HepG2 (cell line): ENCODE data around the gene COL4A2. TPM values are rescaled to one million over a fixed set of nuclear protein-coding genes. Genes with fewer than 3 reads are reported as not detected.

Experiments
- ATAC-seq: fragments of 200-7000 bp; cut with Tn5 transposase; 3 replicates; pipeline ENCODE4 v1.9.1; 2020; ENCODE audit warnings: mild to moderate bottlenecking, moderate library complexity
- BruUV-seq: library from RNA; stranded (reverse); fragments of 400-500 nt; replicated peaks from 2 replicates; lab custom pipeline; 2021; lab: Mats Ljungman, UMichigan
- CTCF ChIA-PET: fragments of 300-600 bp; formaldehyde crosslinking; extraction: SDS; loops from one replicate; lab custom pipeline; 2021; ENCODE audit warnings: low total read pairs, inconsistent platforms, low intra/inter-chr PET ratio; lab: Yijun Ruan, JAX
- POLR2A ChIA-PET: fragments of 350-600 bp; sonication (Branson Sonifier 250); formaldehyde crosslinking; loops from one replicate; lab custom pipeline; 2020; ENCODE audit warnings: antibody characterized with exemption, inconsistent platforms; lab: Yijun Ruan, JAX
- DNase-seq: peaks from one replicate; pipeline ENCODE4 v3.0.0-alpha.2; 2015; ENCODE audit warnings: low spot score
- FAIRE-seq: peaks from 3 replicates; lab custom pipeline; 2011; peaks lifted over from hg19 to GRCh38; lab: Jason Lieb, UNC
- H2AFZ ChIP-seq: one replicate; pipeline ENCODE4 v1.6.1; 2011; ENCODE audit warnings: low read length, inconsistent platforms
- H3K27ac ChIP-seq: fragments of 300-600 bp; 3 replicates; pipeline ENCODE4 v1.8.0; 2011; ENCODE audit warnings: mixed run types, mild to moderate bottlenecking, mixed read lengths, low read length, inconsistent platforms; ENCODE audit not compliant: insufficient read depth; ENCODE audit errors: extremely low read length
- H3K27me3 ChIP-seq, 2 experiments: fragments of 200-600 bp in 1 of 2; 2 replicates in 1 of 2; 3 replicates in 1 of 2; pipeline versions ENCODE4 v1.6.0 to v1.8.0; 2011; ENCODE audit warnings: low read length in 2 of 2, mild to moderate bottlenecking in 2 of 2, moderate library complexity in 2 of 2, inconsistent platforms in 1 of 2; ENCODE audit not compliant: insufficient read depth in 2 of 2, control insufficient read depth in 1 of 2
- H3K36me3 ChIP-seq, 2 experiments: fragments of 200-600 bp in 1 of 2; replicated peaks in 1 of 2; 2 replicates in 1 of 2; 3 replicates in 1 of 2; pipeline versions ENCODE4 v1.5.1 to v1.8.0; 2011; ENCODE audit warnings: low read length in 2 of 2, inconsistent platforms in 1 of 2; ENCODE audit not compliant: insufficient read depth in 2 of 2, control insufficient read depth in 1 of 2
- H3K4me1 ChIP-seq: 2 replicates; pipeline ENCODE4 v1.5.1; 2012; ENCODE audit warnings: low read length, inconsistent platforms; ENCODE audit not compliant: insufficient read depth
- H3K4me2 ChIP-seq: 2 replicates; pipeline ENCODE4 v1.6.0; 2011; ENCODE audit warnings: low read depth, low read length, inconsistent platforms
- H3K4me3 ChIP-seq, 3 experiments: fragments of 200-600 bp in 1 of 3; sonication (generic), shearing (Covaris generic) in 1 of 3; replicated peaks in 1 of 3; 2 replicates each; pipeline ENCODE4 v1.5.1; 2011 to 2016; ENCODE audit warnings: low read length in 3 of 3, inconsistent platforms in 2 of 3, low read depth in 2 of 3, mild to moderate bottlenecking in 2 of 3, control low read depth in 1 of 3, mixed read lengths in 1 of 3; ENCODE audit not compliant: insufficient read depth in 1 of 3
- H3K79me2 ChIP-seq: one replicate; pipeline ENCODE4 v1.6.1; 2011; ENCODE audit warnings: low read length, inconsistent platforms; ENCODE audit not compliant: insufficient read depth
- H3K9ac ChIP-seq: 2 replicates; pipeline ENCODE4 v1.6.0; 2011; ENCODE audit warnings: mild to moderate bottlenecking, low read depth, low read length, inconsistent platforms; ENCODE audit not compliant: insufficient read depth
- H3K9me3 ChIP-seq: 2 replicates; pipeline ENCODE4 v1.5.1; 2012; ENCODE audit warnings: mild to moderate bottlenecking, low read length
- H4K20me1 ChIP-seq: 2 replicates; pipeline ENCODE4 v1.6.0; 2011; ENCODE audit warnings: inconsistent platforms, mild to moderate bottlenecking, low read length, moderate library complexity; ENCODE audit not compliant: insufficient read depth
- ARID2 ChIP-seq: sonication (generic); formaldehyde crosslinking; IDR thresholded peaks from 2 replicates; pipeline ENCODE4 v1.8.1; 2022; ENCODE audit warnings: mild to moderate bottlenecking, missing genetic modification reagents, borderline replicate concordance
- BHLHE40 ChIP-seq: IDR thresholded peaks from 2 replicates; pipeline ENCODE4 v1.6.1; 2011; ENCODE audit warnings: low read length, improper control_type of control experiment
- KDM2A ChIP-seq: sonication (generic); formaldehyde crosslinking; IDR thresholded peaks from 2 replicates; pipeline ENCODE4 v1.4.0; 2020; ENCODE audit warnings: low read depth, missing genetic modification reagents, borderline replicate concordance
- MAFG ChIP-seq: sonication (generic); formaldehyde crosslinking; IDR thresholded peaks from 2 replicates; pipeline ENCODE4 v1.5.1; 2020; ENCODE audit warnings: mild to moderate bottlenecking, missing genetic modification reagents
- SMAD1 ChIP-seq: sonication (generic); formaldehyde crosslinking; IDR thresholded peaks from 2 replicates; pipeline ENCODE4 v1.4.0; 2020; ENCODE audit warnings: missing genetic modification reagents, low read depth, mild to moderate bottlenecking, borderline replicate concordance
- SOX5 ChIP-seq: IDR thresholded peaks from 2 replicates; pipeline ENCODE4 v1.6.1; 2016; ENCODE audit warnings: borderline replicate concordance
- ZNF180 ChIP-seq: sonication (generic); formaldehyde crosslinking; IDR thresholded peaks from 2 replicates; pipeline ENCODE4 v1.4.0; 2020; ENCODE audit warnings: low read depth, missing genetic modification reagents, borderline replicate concordance
- ZNF549 ChIP-seq: sonication (generic); formaldehyde crosslinking; IDR thresholded peaks from 2 replicates; pipeline ENCODE4 v1.5.0; 2020; ENCODE audit warnings: missing genetic modification reagents
- ZNF724P ChIP-seq: sonication (generic); formaldehyde crosslinking; IDR thresholded peaks from 2 replicates; pipeline ENCODE4 v1.8.0; 2022; ENCODE audit warnings: missing genetic modification reagents, borderline replicate concordance
- ZNF768 ChIP-seq: sonication (generic); formaldehyde crosslinking; IDR thresholded peaks from 2 replicates; pipeline ENCODE4 v1.4.0; 2020; ENCODE audit warnings: missing genetic modification reagents
- ZNF790 ChIP-seq: sonication (generic); formaldehyde crosslinking; IDR thresholded peaks from 2 replicates; pipeline ENCODE4 v1.8.0; 2022; ENCODE audit warnings: missing genetic modification reagents, mild to moderate bottlenecking, borderline replicate concordance
- WGBS: methylation state at CpG from one replicate; pipeline ENCODE4 v1.1.6; 2017; ENCODE audit warnings: low lambda C conversion rate; 5-methylcytosine and 5-hydroxymethylcytosine counted together
- in situ Hi-C: cut with HindIII; loops from 2 replicates; pipeline ENCODE4 v1.10.0; 2017; ENCODE audit warnings: low pct_unique_long_range_greater_than_20kb; ENCODE audit not compliant: extremely low pct_ligation_motif_present
- intact Hi-C: fragments of 100-400 bp; cut with micrococcal nuclease; formaldehyde crosslinking; loops from one replicate; pipeline ENCODE4 v1.10.0; 2022; ENCODE audit not compliant: unreplicated experiment
- polyA plus RNA-seq, 8 experiments: library from polyadenylated mRNA; depleted of rRNA in 3 of 8; stranded (reverse) in 7 of 8; unstranded in 1 of 8; fragments of >200 nt; fragmentation: Illumina TruSeq in 4 of 8; extraction: Trizol in 4 of 8; gene quantifications; 2 replicates each; pipeline versions ENCODE4 v1.2.1 to v1.2.3, GENCODE V29; 2011 to 2016; ENCODE audit warnings: low read depth in 4 of 8, missing spikeins in 1 of 8, mixed read lengths in 1 of 8; ENCODE audit not compliant: insufficient read depth in 1 of 8
- total RNA-seq, 5 experiments: library from RNA; depleted of rRNA; stranded (reverse); fragments of >200 nt; fragmentation: Illumina TruSeq; extraction: Trizol; gene quantifications; 2 replicates each; pipeline ENCODE4 v1.2.3, GENCODE V29; 2016; ENCODE audit warnings: low read depth in 1 of 5
- TF ChIP-seq, protein P1 (sequence below): sonication (generic); formaldehyde crosslinking; IDR thresholded peaks from 2 replicates; pipeline ENCODE4 v1.4.0; 2020; ENCODE audit warnings: mild to moderate bottlenecking, missing genetic modification reagents, borderline replicate concordance
- TF ChIP-seq, protein P2 (sequence below): sonication (generic); formaldehyde crosslinking; IDR thresholded peaks from 2 replicates; pipeline ENCODE4 v1.5.0; 2020; ENCODE audit warnings: mild to moderate bottlenecking, missing genetic modification reagents, borderline replicate concordance

COL4A2 gene
- total and polyA plus RNA-seq, 2 of the 13 experiments (the other 11 are each of a cell fraction or from before 2014, with no cell fraction given): 0.22 to 1.9 TPM

DNA sequence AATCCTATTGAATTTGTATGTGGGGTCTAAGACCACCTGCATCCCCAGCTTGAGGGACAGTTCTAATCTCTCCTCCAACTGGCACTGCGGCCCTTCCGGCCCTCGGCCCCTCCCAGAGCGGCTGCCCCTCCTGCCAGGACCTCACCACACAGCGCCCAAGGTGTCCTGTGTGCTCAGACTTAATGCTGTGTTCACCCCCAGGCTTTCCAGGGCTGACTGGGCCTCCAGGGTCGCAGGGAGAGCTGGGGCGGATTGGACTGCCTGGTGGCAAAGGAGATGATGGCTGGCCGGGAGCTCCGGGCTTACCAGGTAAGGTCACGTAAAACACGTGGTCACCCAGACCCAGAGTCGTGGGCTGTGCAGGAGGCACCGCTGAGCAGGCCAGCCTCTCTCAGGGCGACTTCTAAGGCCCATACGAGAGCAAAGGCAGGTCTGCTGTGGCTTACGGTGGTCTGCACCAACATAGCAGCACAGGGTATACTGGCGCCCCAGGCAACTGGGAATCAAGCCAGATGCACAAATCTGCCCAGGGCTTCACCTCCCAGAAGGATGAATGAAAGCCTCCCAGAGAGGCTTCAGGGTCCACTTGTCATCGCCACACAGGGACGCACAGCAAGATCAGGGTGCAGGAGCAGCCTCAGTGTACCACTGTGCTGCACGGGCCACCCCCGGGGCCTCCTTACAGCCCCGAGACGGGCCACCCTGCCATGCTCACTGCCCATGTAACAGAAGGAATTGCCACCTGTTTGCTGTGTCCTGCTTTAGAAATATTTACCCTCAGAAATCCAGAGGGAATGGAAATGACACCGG, 185.0 kb downstream of the COL4A2 start:
- TF ChIP-seq ZNF768 (CRISPR knock-in tag) (no peak), MAFG (CRISPR knock-in tag) (no peak), KDM2A (CRISPR knock-in tag) (no peak), ZNF549 (no peak), SOX5 (CRISPR knock-in tag) (no peak), ZNF724P (no peak), SMAD1 (CRISPR knock-in tag) (no peak), BHLHE40 (no peak), ZNF180 (CRISPR knock-in tag) (no peak), ZNF790 (no peak), ARID2 (CRISPR knock-in tag) (no peak)
- TF ChIP-seq, protein P1, sequence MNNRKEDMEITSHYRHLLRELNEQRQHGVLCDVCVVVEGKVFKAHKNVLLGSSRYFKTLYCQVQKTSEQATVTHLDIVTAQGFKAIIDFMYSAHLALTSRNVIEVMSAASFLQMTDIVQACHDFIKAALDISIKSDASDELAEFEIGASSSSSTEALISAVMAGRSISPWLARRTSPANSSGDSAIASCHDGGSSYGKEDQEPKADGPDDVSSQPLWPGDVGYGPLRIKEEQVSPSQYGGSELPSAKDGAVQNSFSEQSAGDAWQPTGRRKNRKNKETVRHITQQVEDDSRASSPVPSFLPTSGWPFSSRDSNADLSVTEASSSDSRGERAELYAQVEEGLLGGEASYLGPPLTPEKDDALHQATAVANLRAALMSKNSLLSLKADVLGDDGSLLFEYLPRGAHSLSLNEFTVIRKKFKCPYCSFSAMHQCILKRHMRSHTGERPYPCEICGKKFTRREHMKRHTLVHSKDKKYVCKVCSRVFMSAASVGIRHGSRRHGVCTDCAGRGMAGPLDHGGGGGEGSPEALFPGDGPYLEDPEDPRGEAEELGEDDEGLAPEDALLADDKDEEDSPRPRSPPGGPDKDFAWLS (CRISPR knock-in tag): no peak
- TF ChIP-seq, protein P2, sequence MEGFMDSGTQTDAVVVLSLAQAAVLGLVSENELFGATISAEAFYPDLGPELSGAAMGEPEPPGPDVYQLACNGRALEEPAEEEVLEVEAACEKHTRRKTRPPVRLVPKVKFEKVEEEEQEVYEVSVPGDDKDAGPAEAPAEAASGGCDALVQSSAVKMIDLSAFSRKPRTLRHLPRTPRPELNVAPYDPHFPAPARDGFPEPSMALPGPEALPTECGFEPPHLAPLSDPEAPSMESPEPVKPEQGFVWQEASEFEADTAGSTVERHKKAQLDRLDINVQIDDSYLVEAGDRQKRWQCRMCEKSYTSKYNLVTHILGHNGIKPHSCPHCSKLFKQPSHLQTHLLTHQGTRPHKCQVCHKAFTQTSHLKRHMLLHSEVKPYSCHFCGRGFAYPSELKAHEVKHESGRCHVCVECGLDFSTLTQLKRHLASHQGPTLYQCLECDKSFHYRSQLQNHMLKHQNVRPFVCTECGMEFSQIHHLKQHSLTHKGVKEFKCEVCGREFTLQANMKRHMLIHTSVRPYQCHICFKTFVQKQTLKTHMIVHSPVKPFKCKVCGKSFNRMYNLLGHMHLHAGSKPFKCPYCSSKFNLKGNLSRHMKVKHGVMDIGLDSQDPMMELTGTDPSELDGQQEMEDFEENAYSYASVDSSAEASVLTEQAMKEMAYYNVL: no peak
- in situ Hi-C loops (no loop called here), intact Hi-C loops (loop anchor here (2.0 kb wide), 1 partner anchor 69 kb away; the partner anchor contains the start of gene RAB20)
- ATAC-seq: no peak
- WGBS: 89% methylated on average over 13 of the region's 24 CpGs
- H3K27me3 ChIP-seq: no peaks in the 10 kb centered on the region
- H3K4me3 ChIP-seq: no peak overlapping the region
- no peak overlapping the region for H3K4me2 ChIP-seq
- H3K4me1 ChIP-seq: peaks cover 53% of the 10 kb centered on the region
- no peaks in the 10 kb centered on the region for H3K36me3 ChIP-seq
- CTCF ChIA-PET: no interaction called here
- H4K20me1 ChIP-seq: no peaks in the 10 kb centered on the region
- POLR2A ChIA-PET: no interaction called here
- no peaks in the 10 kb centered on the region for H3K9me3 ChIP-seq
- FAIRE-seq: no peak
- no peak overlapping the region for H2AFZ ChIP-seq
- no TSS peak for BruUV-seq
- no peak overlapping the region for H3K27ac ChIP-seq
- H3K79me2 ChIP-seq: no peaks in the 10 kb centered on the region
- no peak for DNase-seq
- H3K9ac ChIP-seq: no peak overlapping the region
